ENCODE data around the gene ITGB5.

GRCh38 chr3:124714223-124714853 is 172.8 kb downstream of the ITGB5 start:
- TF ChIP-seq, protein P1, sequence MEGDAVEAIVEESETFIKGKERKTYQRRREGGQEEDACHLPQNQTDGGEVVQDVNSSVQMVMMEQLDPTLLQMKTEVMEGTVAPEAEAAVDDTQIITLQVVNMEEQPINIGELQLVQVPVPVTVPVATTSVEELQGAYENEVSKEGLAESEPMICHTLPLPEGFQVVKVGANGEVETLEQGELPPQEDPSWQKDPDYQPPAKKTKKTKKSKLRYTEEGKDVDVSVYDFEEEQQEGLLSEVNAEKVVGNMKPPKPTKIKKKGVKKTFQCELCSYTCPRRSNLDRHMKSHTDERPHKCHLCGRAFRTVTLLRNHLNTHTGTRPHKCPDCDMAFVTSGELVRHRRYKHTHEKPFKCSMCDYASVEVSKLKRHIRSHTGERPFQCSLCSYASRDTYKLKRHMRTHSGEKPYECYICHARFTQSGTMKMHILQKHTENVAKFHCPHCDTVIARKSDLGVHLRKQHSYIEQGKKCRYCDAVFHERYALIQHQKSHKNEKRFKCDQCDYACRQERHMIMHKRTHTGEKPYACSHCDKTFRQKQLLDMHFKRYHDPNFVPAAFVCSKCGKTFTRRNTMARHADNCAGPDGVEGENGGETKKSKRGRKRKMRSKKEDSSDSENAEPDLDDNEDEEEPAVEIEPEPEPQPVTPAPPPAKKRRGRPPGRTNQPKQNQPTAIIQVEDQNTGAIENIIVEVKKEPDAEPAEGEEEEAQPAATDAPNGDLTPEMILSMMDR (IDR thresholded peaks at IDR 0.05), result no peak
- no peak for TF ChIP-seq POLR2A (IDR thresholded peaks at IDR 0.05)
- no peak for TF ChIP-seq EP300 (IDR thresholded peaks at IDR 0.05)

All from suprapubic skin (tissue), 3 donors.